ENCODE data around the gene SYT15.

Gene SYT15

GRCh38 chr10:46552526-46553237, 26.2 kb upstream of the SYT15 start:
- Histone ChIP-seq H3F3A (ENCODE audit: low read depth) (no peaks in the 10 kb centered on the region), H3K9me3 (ENCODE audit: insufficient read depth, low read depth, low read length) (no peaks in the 10 kb centered on the region), H3K9me2 (replicated peaks; ENCODE audit: low read depth, low read length) (no peaks in the 10 kb centered on the region), H3K4me1 (ENCODE audit: insufficient read depth, low read length, poor library complexity, severe bottlenecking) (no peaks in the 10 kb centered on the region), H2AFZ (ENCODE audit: low read length) (no peak overlapping the region), H3K4me2 (ENCODE audit: low read depth, low read length, poor library complexity, severe bottlenecking) (no peak overlapping the region), H3K9ac (ENCODE audit: low read depth, low read length, poor library complexity, severe bottlenecking) (no peak overlapping the region), H3K4me3 (ENCODE audit: low read length, poor library complexity, severe bottlenecking) (no peak overlapping the region), H4K20me1 (ENCODE audit: insufficient read depth, low read length, poor library complexity, severe bottlenecking) (no peaks in the 10 kb centered on the region), H3K27me3 (ENCODE audit: insufficient read depth, low read length, poor library complexity, severe bottlenecking) (no peaks in the 10 kb centered on the region), H3K36me3 (ENCODE audit: insufficient read depth, low read length) (no peaks in the 10 kb centered on the region), H3K79me2 (ENCODE audit: insufficient read depth, low read length) (no peaks in the 10 kb centered on the region)
- TF ChIP-seq, protein P1, sequence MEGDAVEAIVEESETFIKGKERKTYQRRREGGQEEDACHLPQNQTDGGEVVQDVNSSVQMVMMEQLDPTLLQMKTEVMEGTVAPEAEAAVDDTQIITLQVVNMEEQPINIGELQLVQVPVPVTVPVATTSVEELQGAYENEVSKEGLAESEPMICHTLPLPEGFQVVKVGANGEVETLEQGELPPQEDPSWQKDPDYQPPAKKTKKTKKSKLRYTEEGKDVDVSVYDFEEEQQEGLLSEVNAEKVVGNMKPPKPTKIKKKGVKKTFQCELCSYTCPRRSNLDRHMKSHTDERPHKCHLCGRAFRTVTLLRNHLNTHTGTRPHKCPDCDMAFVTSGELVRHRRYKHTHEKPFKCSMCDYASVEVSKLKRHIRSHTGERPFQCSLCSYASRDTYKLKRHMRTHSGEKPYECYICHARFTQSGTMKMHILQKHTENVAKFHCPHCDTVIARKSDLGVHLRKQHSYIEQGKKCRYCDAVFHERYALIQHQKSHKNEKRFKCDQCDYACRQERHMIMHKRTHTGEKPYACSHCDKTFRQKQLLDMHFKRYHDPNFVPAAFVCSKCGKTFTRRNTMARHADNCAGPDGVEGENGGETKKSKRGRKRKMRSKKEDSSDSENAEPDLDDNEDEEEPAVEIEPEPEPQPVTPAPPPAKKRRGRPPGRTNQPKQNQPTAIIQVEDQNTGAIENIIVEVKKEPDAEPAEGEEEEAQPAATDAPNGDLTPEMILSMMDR (conservative IDR thresholded peaks at IDR 0.05; ENCODE audit: low read length), result no peak
- TF ChIP-seq EZH2phosphoT487 (IDR thresholded peaks at IDR 0.05; ENCODE audit: borderline replicate concordance), result no peak

DNA sequence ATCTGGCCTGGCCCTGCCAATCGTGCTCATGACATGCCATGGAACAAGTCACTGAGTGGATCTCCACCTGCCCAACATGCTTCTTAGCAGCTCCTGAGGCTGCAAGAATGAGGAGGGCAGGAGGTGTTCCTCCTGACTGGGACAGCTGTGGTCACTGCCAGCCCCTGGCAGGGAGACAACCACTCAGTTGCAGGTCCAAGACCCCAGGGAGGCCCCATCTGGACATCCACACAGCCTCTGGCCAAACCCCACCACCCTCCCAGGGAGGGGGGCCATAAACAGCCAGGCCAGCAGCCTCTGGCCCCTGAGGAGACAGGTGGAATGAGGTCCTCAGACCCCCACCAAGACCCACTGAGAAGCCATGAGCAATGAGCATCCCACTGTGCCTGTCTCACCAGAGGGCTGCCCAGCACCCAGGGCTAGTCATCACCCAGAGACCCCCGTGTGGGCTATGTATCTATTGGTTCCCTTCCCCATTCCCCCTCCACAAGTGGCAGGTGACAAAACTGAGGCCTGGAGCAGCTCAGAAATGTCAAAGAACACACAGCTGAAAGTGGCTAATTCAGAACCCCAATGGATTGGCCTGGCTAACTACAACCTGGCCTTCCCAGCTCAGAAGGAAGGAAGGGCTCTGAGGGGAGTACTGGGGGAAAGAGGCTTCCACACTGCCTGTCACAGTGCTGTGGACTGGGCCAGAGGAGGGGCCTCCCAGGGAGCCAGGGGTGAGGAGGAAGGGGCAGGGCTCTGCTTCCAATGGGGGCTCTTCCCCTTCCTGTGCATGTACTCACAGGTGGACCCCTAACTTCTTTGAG, 25.5 kb upstream of the SYT15 start:
- Histone ChIP-seq H3K9me2 (replicated peaks; ENCODE audit: low read depth, low read length) (no peaks in the 10 kb centered on the region), H3K4me1 (ENCODE audit: insufficient read depth, low read length, poor library complexity, severe bottlenecking) (no peaks in the 10 kb centered on the region), H3F3A (ENCODE audit: low read depth) (no peaks in the 10 kb centered on the region), H3K27me3 (ENCODE audit: insufficient read depth, low read length, poor library complexity, severe bottlenecking) (no peaks in the 10 kb centered on the region), H3K79me2 (ENCODE audit: insufficient read depth, low read length) (no peaks in the 10 kb centered on the region), H3K4me3 (ENCODE audit: low read length, poor library complexity, severe bottlenecking) (no peak overlapping the region), H3K4me2 (ENCODE audit: low read depth, low read length, poor library complexity, severe bottlenecking) (no peak overlapping the region), H3K36me3 (ENCODE audit: insufficient read depth, low read length) (no peaks in the 10 kb centered on the region), H3K9ac (ENCODE audit: low read depth, low read length, poor library complexity, severe bottlenecking) (no peak overlapping the region), H4K20me1 (ENCODE audit: insufficient read depth, low read length, poor library complexity, severe bottlenecking) (no peaks in the 10 kb centered on the region), H2AFZ (ENCODE audit: low read length) (peak overlapping the region; percentile 39; the same call in 1 of the 2 replicates), H3K9me3 (ENCODE audit: insufficient read depth, low read depth, low read length) (no peaks in the 10 kb centered on the region)
- TF ChIP-seq, protein P1 (conservative IDR thresholded peaks at IDR 0.05; ENCODE audit: low read length), result no peak
- no peak for TF ChIP-seq EZH2phosphoT487 (IDR thresholded peaks at IDR 0.05; ENCODE audit: borderline replicate concordance)

- Histone ChIP-seq H3K9me2 (replicated peaks; ENCODE audit: low read depth, low read length) (no peaks in the 10 kb centered on the region), H3K9ac (ENCODE audit: low read depth, low read length, poor library complexity, severe bottlenecking) (no peak overlapping the region), H3F3A (ENCODE audit: low read depth) (no peaks in the 10 kb centered on the region), H2AFZ (ENCODE audit: low read length) (peak overlapping the region; percentile 39; the same call in 1 of the 2 replicates), H3K4me1 (ENCODE audit: insufficient read depth, low read length, poor library complexity, severe bottlenecking) (no peaks in the 10 kb centered on the region), H3K4me3 (ENCODE audit: low read length, poor library complexity, severe bottlenecking) (no peak overlapping the region), H3K9me3 (ENCODE audit: insufficient read depth, low read depth, low read length) (no peaks in the 10 kb centered on the region), H3K36me3 (ENCODE audit: insufficient read depth, low read length) (no peaks in the 10 kb centered on the region), H3K79me2 (ENCODE audit: insufficient read depth, low read length) (no peaks in the 10 kb centered on the region), H3K4me2 (ENCODE audit: low read depth, low read length, poor library complexity, severe bottlenecking) (no peak overlapping the region), H3K27me3 (ENCODE audit: insufficient read depth, low read length, poor library complexity, severe bottlenecking) (no peaks in the 10 kb centered on the region), H4K20me1 (ENCODE audit: insufficient read depth, low read length, poor library complexity, severe bottlenecking) (no peaks in the 10 kb centered on the region)
- TF ChIP-seq EZH2phosphoT487 (IDR thresholded peaks at IDR 0.05; ENCODE audit: borderline replicate concordance), result no peak
- TF ChIP-seq, protein P1 (conservative IDR thresholded peaks at IDR 0.05; ENCODE audit: low read length), result no peak
These were observed 24.7 kb upstream of the SYT15 start for GRCh38 chr10:46554166-46554781.
